K562 (cell line): ENCODE data around the gene ITLN1. TPM values are rescaled to one million over a fixed set of nuclear protein-coding genes. Genes with fewer than 3 reads are reported as not detected.

ENCODE experiments used
- ATAC-seq: fragments of 200-7000 bp; cut with Tn5 transposase; 3 replicates; pipeline ENCODE4 v1.9.1; 2020; ENCODE audit warnings: moderate library complexity
- BruUV-seq: library from RNA; stranded (reverse); fragments of 400-500 nt; replicated peaks from 2 replicates; lab custom pipeline; 2021; lab: Mats Ljungman, UMichigan
- CTCF ChIA-PET: fragments of 300-600 bp; formaldehyde crosslinking; extraction: SDS; loops from one replicate; lab custom pipeline; 2021; ENCODE audit warnings: low intra/inter-chr PET ratio; lab: Yijun Ruan, JAX
- POLR2A ChIA-PET: fragments of 300-600, 350-650 bp; sonication (Branson Sonifier 250); formaldehyde crosslinking; extraction: SDS; loops from one replicate; lab custom pipeline; 2021; ENCODE audit warnings: antibody characterized with exemption, inconsistent platforms; lab: Yijun Ruan, JAX
- DNase-seq, 4 experiments: peaks; one replicate each; pipeline versions ENCODE4 v3.0.0 to v3.0.0-alpha.2; 2011 to 2018; ENCODE audit warnings: low spot score in 3 of 4, mixed read lengths in 3 of 4; ENCODE audit errors: extremely low read depth in 1 of 4
- FAIRE-seq: peaks from 2 replicates; lab custom pipeline; 2011; peaks lifted over from hg19 to GRCh38; lab: Jason Lieb, UNC
- H2AFZ ChIP-seq: 2 replicates; pipeline ENCODE4 v1.6.0; 2011; ENCODE audit warnings: low read depth, low read length, control low read depth, inconsistent platforms
- H3K27ac ChIP-seq: fragments of 200-600 bp; 3 replicates; pipeline ENCODE4 v1.8.0; 2011; ENCODE audit warnings: low read depth, mild to moderate bottlenecking, control low read depth, inconsistent platforms, low read length, moderate library complexity, mixed read lengths; ENCODE audit errors: extremely low read depth
- H3K27me3 ChIP-seq, 2 experiments: fragments of 300-600 bp in 1 of 2; 2 replicates in 1 of 2; 3 replicates in 1 of 2; pipeline versions ENCODE4 v1.6.0 to v1.8.0; 2011; ENCODE audit warnings: inconsistent platforms in 2 of 2, low read length in 2 of 2, mild to moderate bottlenecking in 1 of 2, mixed read lengths in 1 of 2, moderate library complexity in 1 of 2; ENCODE audit not compliant: control insufficient read depth in 2 of 2, insufficient read depth in 2 of 2
- H3K36me3 ChIP-seq: fragments of 300-600 bp; 3 replicates; pipeline ENCODE4 v1.8.0; 2011; ENCODE audit warnings: mild to moderate bottlenecking, low read length, inconsistent platforms; ENCODE audit not compliant: control insufficient read depth, insufficient read depth
- H3K4me1 ChIP-seq, 2 experiments: fragments of 200-600 bp in 1 of 2; replicated peaks in 1 of 2; 2 replicates in 1 of 2; 3 replicates in 1 of 2; pipeline versions ENCODE4 v1.5.1 to v1.8.0; 2011; ENCODE audit warnings: inconsistent platforms in 2 of 2, low read length in 2 of 2, mild to moderate bottlenecking in 1 of 2, mixed read lengths in 1 of 2, moderate library complexity in 1 of 2; ENCODE audit not compliant: control insufficient read depth in 2 of 2, insufficient read depth in 2 of 2
- H3K4me2 ChIP-seq: 2 replicates; pipeline ENCODE4 v1.6.1; 2011; ENCODE audit warnings: low read length, control low read depth, inconsistent platforms, mixed read lengths; ENCODE audit not compliant: insufficient read depth
- H3K4me3 ChIP-seq: fragments of 200-600 bp; sonication (generic), shearing (Covaris generic); 2 replicates; pipeline ENCODE4 v1.5.1; 2016; ENCODE audit warnings: control low read depth, inconsistent platforms
- H3K79me2 ChIP-seq: fragments of 200-600 bp; 3 replicates; pipeline ENCODE4 v1.8.0; 2011; ENCODE audit warnings: low read length, inconsistent platforms; ENCODE audit not compliant: control insufficient read depth, insufficient read depth
- H3K9ac ChIP-seq, 2 experiments: 2 replicates each; pipeline versions ENCODE4 v1.6.0 to v1.6.1; 2011; ENCODE audit warnings: low read depth in 2 of 2, low read length in 2 of 2, control low read depth in 1 of 2, inconsistent platforms in 1 of 2, mild to moderate bottlenecking in 1 of 2, mixed read lengths in 1 of 2; ENCODE audit not compliant: insufficient read depth in 1 of 2
- H3K9me1 ChIP-seq: one replicate; pipeline ENCODE4 v1.6.0; 2011; ENCODE audit warnings: inconsistent platforms, mild to moderate bottlenecking, low read length, moderate library complexity; ENCODE audit not compliant: control insufficient read depth, insufficient read depth
- H3K9me3 ChIP-seq: replicated peaks from 2 replicates; pipeline ENCODE4 v1.5.1; 2011; ENCODE audit warnings: low read depth, low read length, inconsistent platforms; ENCODE audit not compliant: control insufficient read depth, insufficient read depth
- H4K20me1 ChIP-seq: replicated peaks from 2 replicates; pipeline ENCODE4 v1.6.1; 2011; ENCODE audit warnings: low read length, inconsistent platforms, mixed read lengths; ENCODE audit not compliant: control insufficient read depth, insufficient read depth
- C11orf30 ChIP-seq: fragments of 450-650 bp; IDR thresholded peaks from 2 replicates; pipeline ENCODE4 v1.6.1; 2016; ENCODE audit warnings: low read depth, mild to moderate bottlenecking
- ELK1 ChIP-seq: sonication (generic); formaldehyde crosslinking; IDR thresholded peaks from 2 replicates; pipeline ENCODE4 v1.8.1; 2022; ENCODE audit warnings: missing genetic modification reagents
- ELK3 ChIP-seq: fragments of 450-650 bp; formaldehyde crosslinking; IDR thresholded peaks from 2 replicates; pipeline ENCODE4 v1.4.0; 2020; ENCODE audit warnings: mild to moderate bottlenecking
- SIRT6 ChIP-seq: IDR thresholded peaks from one replicate; pipeline ENCODE4 v1.6.1; 2012; ENCODE audit warnings: low read depth, mild to moderate bottlenecking, control low read depth, inconsistent platforms, low read length, moderate library complexity
- STAT6 ChIP-seq: sonication (generic); formaldehyde crosslinking; IDR thresholded peaks from 2 replicates; pipeline ENCODE4 v1.8.1; 2023; ENCODE audit warnings: mild to moderate bottlenecking, missing genetic modification reagents
- TEAD4 ChIP-seq, 2 experiments: sonication (generic) in 1 of 2; formaldehyde crosslinking in 1 of 2; IDR thresholded peaks; 2 replicates each; pipeline versions ENCODE4 v1.6.1 to v1.8.0; 2012 to 2022; ENCODE audit warnings: borderline replicate concordance in 1 of 2, inconsistent platforms in 1 of 2, low read length in 1 of 2, mild to moderate bottlenecking in 1 of 2, missing genetic modification reagents in 1 of 2
- in situ Hi-C: fragments of 300-500 bp; cut with MboI; formaldehyde crosslinking; loops from 4 replicates; pipeline ENCODE4 v1.15.0; 2018; ENCODE audit warnings: inconsistent platforms, mixed read lengths
- intact Hi-C: fragments of 100-400 bp; cut with micrococcal nuclease; formaldehyde crosslinking; loops from 2 replicates; pipeline ENCODE4 v1.14.2; 2022
- polyA plus RNA-seq, 8 experiments: library from polyadenylated mRNA; depleted of rRNA in 4 of 8; stranded (reverse) in 5 of 8; unstranded in 3 of 8; fragments of >200 nt; fragmentation: Nextera tagmentation in 2 of 8; fragmentation: Illumina TruSeq in 1 of 8; extraction: Ambion mirVana in 2 of 8; extraction: Trizol in 1 of 8; gene quantifications; 2 replicates each; pipeline versions ENCODE4 v1.2.1 to v1.2.3, GENCODE V29; 2011 to 2014; ENCODE audit warnings: inconsistent platforms in 1 of 8, missing spikeins in 1 of 8
- total RNA-seq, 7 experiments: library from RNA; depleted of rRNA in 6 of 7; stranded (reverse); fragments of >200 nt in 6 of 7; fragmentation: Illumina TruSeq in 2 of 7; extraction: Trizol in 2 of 7; gene quantifications; 2 replicates each; pipeline versions ENCODE4 v1.2.1 to v1.2.3, GENCODE V29; 2011 to 2021; ENCODE audit warnings: low replicate concordance in 1 of 7

The ITLN1 gene
- total and polyA plus RNA-seq, 9 of the 15 experiments (the other 6 are each of a cell fraction or from before 2014, with no cell fraction given), result not detected

GRCh38 chr1:160866001-160866694, 18.8 kb downstream of the ITLN1 start:
- no TSS peak for BruUV-seq
- intact Hi-C loops, result no loop called here
- no peak overlapping the region for H3K27ac ChIP-seq

More at GRCh38 chr1:160866001-160866694, 18.8 kb downstream of the ITLN1 start:
- CTCF ChIA-PET, result no interaction called here
- no peak overlapping the region for H3K4me2 ChIP-seq
- DNase-seq (no peak), ATAC-seq (no peak), FAIRE-seq (no peak)
- no peaks in the 10 kb centered on the region for H3K79me2 ChIP-seq
- H3K27me3 ChIP-seq, result peaks cover 4 to 24% of the 10 kb centered on the region in 2 experiments; a peak in 4 of 5 replicates
- H3K9ac ChIP-seq, result no peak overlapping the region
- no peak overlapping the region for H3K4me3 ChIP-seq
- POLR2A ChIA-PET, result interaction anchor here (1.5 kb wide), 1 partner anchor 24 kb away, joined by 3 read pairs; no protein-coding TSS in a partner anchor
- TF ChIP-seq ELK1 (no peak), STAT6 (CRISPR knock-in tag) (no peak), TEAD4 (IDR thresholded peaks at IDR 0.05; ENCODE audit: low read length) (no peak), TEAD4 (CRISPR knock-in tag; IDR thresholded peaks at IDR 0.05; ENCODE audit: borderline replicate concordance) (no peak), C11orf30 (no peak), SIRT6 (no peak), ELK3 (CRISPR knock-in tag) (no peak)
- H2AFZ ChIP-seq, result no peak overlapping the region
- no peaks in the 10 kb centered on the region for H3K9me3 ChIP-seq
- H4K20me1 ChIP-seq, result 0 out of 2 replicates have a peak, but pooled peaks cover 2% of the 10 kb centered on the region
- in situ Hi-C loops, result no loop called here
- no peaks in the 10 kb centered on the region for H3K9me1 ChIP-seq
- no peaks in the 10 kb centered on the region for H3K4me1 ChIP-seq
- H3K36me3 ChIP-seq, result no peaks in the 10 kb centered on the region
